Activated CD4-positive, alpha-beta T cell treated with anti-CD3 and anti-CD28 coated beads for 1 hour (primary cell): ENCODE measurements around the gene COL2A1.

Experiments
- DNase-seq: peaks from one replicate; pipeline ENCODE4 v3.0.0-alpha.2; 2020

The COL2A1 gene

GRCh38 chr12:48004053-48004941 lies at the start of gene COL2A1:
Gene COL2A1, minus strand, starts transcription at chr12:48004476. Its CDS starts 155 bp downstream, at chr12:48004321.
- no peak for DNase-seq

GRCh38 chr12:48053883-48054282 lies 49.6 kb upstream of the COL2A1 start:
- no peak for DNase-seq

- no peak for DNase-seq
These were observed 48.8 kb upstream of the COL2A1 start for GRCh38 chr12:48053122-48053521.

- no peak for DNase-seq
These were observed 47.4 kb upstream of the COL2A1 start for GRCh38 chr12:48051681-48052080.

- DNase-seq = no peak
These were observed 45.9 kb upstream of the COL2A1 start for GRCh38 chr12:48050174-48050573.

- no peak for DNase-seq
These were observed 41.8 kb upstream of the COL2A1 start for GRCh38 chr12:48045965-48046518.

GRCh38 chr12:48045061-48045846 lies 41.0 kb upstream of the COL2A1 start:
- DNase-seq = no peak

- DNase-seq = no peak
These were observed 40.1 kb upstream of the COL2A1 start for GRCh38 chr12:48044396-48044795.

GRCh38 chr12:48043771-48044170 lies 39.5 kb upstream of the COL2A1 start:
- no peak for DNase-seq

GRCh38 chr12:48041591-48042423 lies 37.5 kb upstream of the COL2A1 start:
- no peak for DNase-seq

GRCh38 chr12:48040354-48040753 lies 36.1 kb upstream of the COL2A1 start:
- DNase-seq = no peak

- DNase-seq = no peak
These were observed 34.9 kb upstream of the COL2A1 start for GRCh38 chr12:48039151-48039550.

- no peak for DNase-seq
These were observed 33.8 kb upstream of the COL2A1 start for GRCh38 chr12:48038085-48038484.

GRCh38 chr12:48037267-48037915 lies 33.1 kb upstream of the COL2A1 start:
- no peak for DNase-seq

GRCh38 chr12:48036818-48037217 lies 32.5 kb upstream of the COL2A1 start:
- DNase-seq = no peak

GRCh38 chr12:48034835-48035805 lies 30.8 kb upstream of the COL2A1 start:
- DNase-seq = no peak

- DNase-seq = no peak
These were observed 29.2 kb upstream of the COL2A1 start for GRCh38 chr12:48033451-48033850.

GRCh38 chr12:48032597-48032996 lies 28.3 kb upstream of the COL2A1 start:
- no peak for DNase-seq

GRCh38 chr12:48031135-48031960 lies 27.1 kb upstream of the COL2A1 start:
- no peak for DNase-seq

GRCh38 chr12:48030173-48030650 lies 25.9 kb upstream of the COL2A1 start:
- DNase-seq = no peak
